Lung (tissue), 12 donors: ENCODE results near the gene TDRD3. TPM values are rescaled to one million over a fixed set of nuclear protein-coding genes. Genes with fewer than 3 reads are reported as not detected.

Source experiments
- ATAC-seq: fragments of 200-7000 bp; cut with Tn5 transposase; one replicate; pipeline ENCODE4 v1.9.1; 2020; ENCODE audit warnings: moderate number of reproducible peaks; ENCODE audit not compliant: insufficient read depth, low FRiP score
- DNase-seq, 3 donors: peaks; one replicate each; pipeline ENCODE4 v3.0.0-alpha.2; 2013 to 2017
- H3K27ac ChIP-seq, 2 donors: one replicate each; pipeline ENCODE4 v1.5.1; 2013; ENCODE audit warnings: mild to moderate bottlenecking in 2 of 2, moderate library complexity in 2 of 2, control low read depth in 1 of 2, inconsistent platforms in 1 of 2, low read depth in 1 of 2, low read length in 1 of 2
- H3K27me3 ChIP-seq, 3 donors: one replicate each; pipeline ENCODE4 v1.5.1; 2013; ENCODE audit warnings: low read length in 2 of 3; ENCODE audit not compliant: control insufficient read depth in 3 of 3, insufficient read depth in 3 of 3
- H3K36me3 ChIP-seq, 4 donors: one replicate each; pipeline ENCODE4 v1.5.1; 2013; ENCODE audit warnings: low read length in 4 of 4, mild to moderate bottlenecking in 1 of 4, moderate library complexity in 1 of 4; ENCODE audit not compliant: control insufficient read depth in 4 of 4, insufficient read depth in 4 of 4
- H3K4me1 ChIP-seq, 5 donors: one replicate each; pipeline ENCODE4 v1.5.1; 2013; ENCODE audit warnings: low read length in 5 of 5, mild to moderate bottlenecking in 2 of 5, moderate library complexity in 1 of 5; ENCODE audit not compliant: control insufficient read depth in 5 of 5, insufficient read depth in 5 of 5
- H3K4me3 ChIP-seq: one replicate; pipeline ENCODE4 v1.5.1; 2013; ENCODE audit warnings: mild to moderate bottlenecking, control low read depth, moderate library complexity
- H3K9ac ChIP-seq, 2 donors: one replicate each; pipeline ENCODE4 v1.5.1; 2013; ENCODE audit warnings: low read length in 2 of 2, control low read depth in 1 of 2; ENCODE audit not compliant: insufficient read depth in 1 of 2
- H3K9me3 ChIP-seq, 4 donors: one replicate each; pipeline ENCODE4 v1.5.1; 2013; ENCODE audit warnings: low read length in 3 of 4, mild to moderate bottlenecking in 1 of 4, moderate library complexity in 1 of 4; ENCODE audit not compliant: control insufficient read depth in 4 of 4, insufficient read depth in 3 of 4
- CTCF ChIP-seq: IDR thresholded peaks from 2 replicates; pipeline ENCODE4 v1.5.1; 2012; ENCODE audit warnings: mild to moderate bottlenecking; ENCODE audit errors: control extremely low read depth, extremely low read depth
- WGBS, 2 donors: extraction: QIAGEN DNeasy Blood & Tissue Kit; methylation state at CpG; one replicate each; pipeline ENCODE4 v1.1.7; 2013; 5-methylcytosine and 5-hydroxymethylcytosine counted together
- polyA plus RNA-seq, 2 donors: library from polyadenylated mRNA; stranded (reverse); fragments of 200-250 nt; gene quantifications; one replicate each; pipeline ENCODE4 v1.2.1, GENCODE V29; 2013
- total RNA-seq, 2 donors: library from RNA; depleted of rRNA in 1 of 2; stranded (reverse); fragments of >200 nt in 1 of 2; gene quantifications; one replicate each; pipeline ENCODE4 v1.2.1, GENCODE V29; 2014 to 2021
- donor health status: control.
- donor health status: control.
- donor health status: Bipolar disorder and iron deficiency.
- donor health status: healthy.
- donor health status: DM: yes; HTN: yes; CAD: no.

Gene TDRD3
- total and polyA plus RNA-seq, 4 donors, result 6.5 to 56.7 (median 19.4) TPM

DNA sequence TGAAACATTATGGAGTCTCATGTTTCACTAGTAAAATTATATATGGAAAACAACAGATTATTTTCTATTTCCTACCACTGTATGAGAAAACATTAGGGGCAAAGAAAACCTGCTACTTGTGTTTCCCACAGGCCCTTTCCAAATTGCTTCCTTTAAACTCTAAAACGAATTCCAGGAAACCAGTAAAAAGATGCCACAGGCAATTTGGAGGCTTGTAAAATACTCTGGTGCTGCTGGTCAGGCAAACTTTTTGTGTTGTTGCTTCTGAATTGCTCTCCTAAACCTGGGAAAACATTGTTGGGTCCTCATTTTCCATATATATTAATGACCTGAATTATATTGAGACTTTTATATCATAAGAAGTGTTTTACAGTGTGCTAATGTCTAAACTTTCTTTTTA is 141.5 kb downstream of the TDRD3 start:
- no peak overlapping the region for H3K27ac ChIP-seq
- no peaks in the 10 kb centered on the region for H3K4me1 ChIP-seq
- DNase-seq, result no peak
- no peak overlapping the region for H3K4me3 ChIP-seq
- TF ChIP-seq CTCF, result no peak
- no peaks in the 10 kb centered on the region for H3K27me3 ChIP-seq
- WGBS, 2 donors, result 64 to 77% methylated on average over 1 of the region's 1 CpG
- no peaks in the 10 kb centered on the region for H3K36me3 ChIP-seq
- no peaks in the 10 kb centered on the region for H3K9me3 ChIP-seq
- ATAC-seq, result no peak
- no peak overlapping the region for H3K9ac ChIP-seq

DNA sequence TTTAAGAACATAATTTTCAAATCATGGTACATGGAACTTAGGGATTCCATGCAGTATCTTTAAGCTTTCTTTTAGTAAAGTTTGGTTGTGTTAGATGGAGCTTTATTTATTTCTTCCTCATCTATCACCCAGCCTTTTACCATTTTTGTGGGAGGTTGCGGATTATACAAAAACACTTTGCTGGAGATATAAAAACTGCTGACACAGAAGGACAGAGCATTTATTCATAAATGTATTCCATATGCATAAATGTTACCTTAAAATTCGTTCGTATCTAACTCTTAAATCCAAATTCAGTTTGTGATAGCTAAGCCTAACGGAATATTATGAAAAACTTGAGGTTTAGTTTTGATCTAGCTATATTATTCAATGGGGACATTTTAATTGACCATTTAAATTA is 143.3 kb downstream of the TDRD3 start:
- Histone ChIP-seq H3K9me3 (no peaks in the 10 kb centered on the region), H3K4me1 (no peaks in the 10 kb centered on the region), H3K9ac (no peak overlapping the region), H3K36me3 (no peaks in the 10 kb centered on the region), H3K27ac (no peak overlapping the region), H3K4me3 (no peak overlapping the region), H3K27me3 (no peaks in the 10 kb centered on the region)
- DNase-seq, result no peak
- 97% methylated on average over 4 of the region's 4 CpGs for WGBS, 2 donors
- no peak for ATAC-seq
- TF ChIP-seq CTCF, result no peak

- DNase-seq, result no peak
- no peak overlapping the region for H3K9ac ChIP-seq
- H3K27me3 ChIP-seq, result no peaks in the 10 kb centered on the region
- H3K4me1 ChIP-seq, result no peaks in the 10 kb centered on the region
- TF ChIP-seq CTCF, result no peak
- H3K36me3 ChIP-seq, result peaks cover 0 to 3% (median 1%) of the 10 kb centered on the region in 4 donors
- no peak for ATAC-seq
- 97% methylated on average over 5 of the region's 5 CpGs for WGBS, 2 donors
- no peak overlapping the region for H3K4me3 ChIP-seq
- H3K27ac ChIP-seq, result no peak overlapping the region
- H3K9me3 ChIP-seq, result no peaks in the 10 kb centered on the region
These were observed 165.2 kb downstream of the TDRD3 start for GRCh38 chr13:60562096-60562780.

DNA sequence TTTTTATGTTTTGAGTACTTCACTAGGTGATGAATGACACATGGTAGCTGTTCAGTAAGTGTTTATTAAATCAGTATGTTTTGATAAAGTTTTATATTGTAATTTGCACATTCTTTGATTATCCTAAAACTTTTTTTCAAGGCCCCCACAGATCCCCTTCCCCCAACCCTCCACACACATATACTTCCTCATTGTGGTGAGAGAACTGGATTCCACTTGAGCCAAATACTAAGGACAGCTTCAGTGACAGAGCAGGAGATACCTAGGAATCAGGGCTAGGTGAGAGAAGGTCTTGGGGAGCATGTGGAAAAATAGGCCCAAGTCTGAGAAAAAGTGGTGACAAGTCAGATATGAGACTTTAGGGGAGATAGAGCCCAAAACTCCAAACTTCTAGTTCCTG is 174.6 kb downstream of the TDRD3 start:
- DNase-seq (no peak), ATAC-seq (no peak)
- no peak for TF ChIP-seq CTCF
- H3K36me3 ChIP-seq, result peaks cover 3 to 10% (median 7%) of the 10 kb centered on the region in 4 donors
- no peaks in the 10 kb centered on the region for H3K27me3 ChIP-seq
- H3K4me3 ChIP-seq, result no peak overlapping the region
- no peaks in the 10 kb centered on the region for H3K4me1 ChIP-seq
- H3K9ac ChIP-seq, result no peak overlapping the region
- H3K27ac ChIP-seq, result no peak overlapping the region
- H3K9me3 ChIP-seq, result peaks cover 0 to 3% (median 3%) of the 10 kb centered on the region in 4 donors
